Testis (tissue), 2 donors: ENCODE results near the gene CECR2.

Source experiments
- POLR2A ChIP-seq: fragments of 450-650 bp; IDR thresholded peaks from one replicate; pipeline ENCODE4 v1.6.1; 2017; ENCODE audit warnings: antibody characterized with exemption, mild to moderate bottlenecking, moderate library complexity
- TF ChIP-seq, protein P1 (sequence below), 3 experiments: fragments of 450-650 bp in 2 of 3; fragments of 200-600 bp in 1 of 3; sonication (generic) in 1 of 3; IDR thresholded peaks; one replicate each; pipeline ENCODE4 v1.5.1; 2016 to 2019; ENCODE audit warnings: antibody characterized with exemption in 3 of 3, mild to moderate bottlenecking in 2 of 3, moderate library complexity in 1 of 3

DNA sequence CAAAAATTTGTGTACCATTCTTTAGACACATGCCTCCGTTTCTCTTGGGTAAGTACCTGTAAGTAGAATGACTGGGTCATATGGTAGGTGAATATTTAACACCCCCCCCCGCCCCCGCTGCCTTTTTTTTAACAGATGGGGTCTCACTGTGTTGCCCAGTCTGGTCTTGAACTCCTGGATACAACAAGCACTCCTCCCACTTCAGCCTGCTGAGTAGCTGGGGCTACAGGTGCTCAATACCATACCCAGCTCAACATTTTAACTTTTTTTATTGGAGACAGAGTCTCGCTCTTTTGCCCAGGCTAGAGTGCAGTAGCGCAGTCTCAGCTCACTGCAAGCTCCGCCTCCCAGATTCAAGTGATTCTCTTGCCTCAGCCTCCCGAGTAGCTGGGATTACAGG lies 32.5 kb downstream of the CECR2 start:
- TF ChIP-seq POLR2A = no peak
- TF ChIP-seq, protein P1, sequence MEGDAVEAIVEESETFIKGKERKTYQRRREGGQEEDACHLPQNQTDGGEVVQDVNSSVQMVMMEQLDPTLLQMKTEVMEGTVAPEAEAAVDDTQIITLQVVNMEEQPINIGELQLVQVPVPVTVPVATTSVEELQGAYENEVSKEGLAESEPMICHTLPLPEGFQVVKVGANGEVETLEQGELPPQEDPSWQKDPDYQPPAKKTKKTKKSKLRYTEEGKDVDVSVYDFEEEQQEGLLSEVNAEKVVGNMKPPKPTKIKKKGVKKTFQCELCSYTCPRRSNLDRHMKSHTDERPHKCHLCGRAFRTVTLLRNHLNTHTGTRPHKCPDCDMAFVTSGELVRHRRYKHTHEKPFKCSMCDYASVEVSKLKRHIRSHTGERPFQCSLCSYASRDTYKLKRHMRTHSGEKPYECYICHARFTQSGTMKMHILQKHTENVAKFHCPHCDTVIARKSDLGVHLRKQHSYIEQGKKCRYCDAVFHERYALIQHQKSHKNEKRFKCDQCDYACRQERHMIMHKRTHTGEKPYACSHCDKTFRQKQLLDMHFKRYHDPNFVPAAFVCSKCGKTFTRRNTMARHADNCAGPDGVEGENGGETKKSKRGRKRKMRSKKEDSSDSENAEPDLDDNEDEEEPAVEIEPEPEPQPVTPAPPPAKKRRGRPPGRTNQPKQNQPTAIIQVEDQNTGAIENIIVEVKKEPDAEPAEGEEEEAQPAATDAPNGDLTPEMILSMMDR (IDR thresholded peaks at IDR 0.05) = no peak
